Fibroblast of lung (primary cell): ENCODE data around the gene VPS41. TPM values are rescaled to one million over a fixed set of nuclear protein-coding genes. Genes with fewer than 3 reads are reported as not detected.

Experiments
- DNase-seq, 2 donors: peaks; one replicate each; pipeline versions ENCODE4 v3.0.0 to v3.0.0-alpha.2; 2010; ENCODE audit warnings: low read depth in 2 of 2
- H2AFZ ChIP-seq: 2 replicates; pipeline ENCODE4 v1.5.1; 2012; ENCODE audit warnings: low read length, control low read depth, inconsistent platforms
- H3K27ac ChIP-seq: 2 replicates; pipeline ENCODE4 v1.5.1; 2011; ENCODE audit warnings: low read length, control low read depth; ENCODE audit not compliant: insufficient read depth
- H3K27me3 ChIP-seq: 2 replicates; pipeline ENCODE4 v1.5.1; 2011; ENCODE audit warnings: mild to moderate bottlenecking, low read length; ENCODE audit not compliant: control insufficient read depth, insufficient read depth
- H3K36me3 ChIP-seq: 2 replicates; pipeline ENCODE4 v1.5.1; 2011; ENCODE audit warnings: low read length; ENCODE audit not compliant: control insufficient read depth, insufficient read depth
- H3K4me1 ChIP-seq: 2 replicates; pipeline ENCODE4 v1.5.1; 2011; ENCODE audit warnings: low read length; ENCODE audit not compliant: control insufficient read depth, insufficient read depth; ENCODE audit errors: extremely low read depth
- H3K4me2 ChIP-seq: 2 replicates; pipeline ENCODE4 v1.5.1; 2011; ENCODE audit warnings: low read length, control low read depth; ENCODE audit not compliant: insufficient read depth; ENCODE audit errors: extremely low read depth
- H3K4me3 ChIP-seq, 4 experiments: fragments of 200-600 bp in 1 of 4; sonication (generic) in 1 of 4; replicated peaks in 1 of 4; 2 replicates each; pipeline ENCODE4 v1.5.1; 2011 to 2016; ENCODE audit warnings: low read length in 4 of 4, low read depth in 3 of 4, mild to moderate bottlenecking in 3 of 4, control low read depth in 2 of 4, inconsistent platforms in 1 of 4, mixed read lengths in 1 of 4; ENCODE audit not compliant: insufficient read depth in 1 of 4; ENCODE audit errors: control extremely low read depth in 1 of 4
- H3K79me2 ChIP-seq: 2 replicates; pipeline ENCODE4 v1.5.1; 2012; ENCODE audit warnings: mild to moderate bottlenecking, low read length, inconsistent platforms; ENCODE audit not compliant: control insufficient read depth, insufficient read depth
- H3K9ac ChIP-seq: 2 replicates; pipeline ENCODE4 v1.5.1; 2011; ENCODE audit warnings: mild to moderate bottlenecking, low read length, control low read depth; ENCODE audit not compliant: insufficient read depth
- H3K9me3 ChIP-seq: 2 replicates; pipeline ENCODE4 v1.5.1; 2012; ENCODE audit warnings: low read depth, low read length; ENCODE audit not compliant: control insufficient read depth, insufficient read depth
- H4K20me1 ChIP-seq: 2 replicates; pipeline ENCODE4 v1.5.1; 2011; ENCODE audit warnings: low read length; ENCODE audit not compliant: control insufficient read depth, insufficient read depth; ENCODE audit errors: extremely low read depth
- EZH2 ChIP-seq: IDR thresholded peaks from 2 replicates; pipeline ENCODE4 v1.5.1; 2012; ENCODE audit warnings: low read length, control low read depth, mild to moderate bottlenecking; ENCODE audit errors: missing control alignments
- polyA plus RNA-seq, 2 donors: library from polyadenylated mRNA; depleted of rRNA in 1 of 2; stranded (reverse) in 1 of 2; unstranded in 1 of 2; fragments of >200 nt; gene quantifications; 2 replicates each; pipeline ENCODE4 v1.2.1, GENCODE V29; 2011 to 2012; ENCODE audit warnings: missing spikeins in 1 of 2
- total RNA-seq: library from RNA; depleted of rRNA; stranded (reverse); fragments of >200 nt; gene quantifications from 2 replicates; pipeline ENCODE4 v1.2.1, GENCODE V29; 2014
- TF ChIP-seq, protein P1 (sequence below), 2 donors: IDR thresholded peaks in 1 of 2; conservative IDR thresholded peaks in 1 of 2; 1 replicate in 1 of 2; 2 replicates in 1 of 2; pipeline ENCODE4 v1.5.1; 2011 to 2012; ENCODE audit warnings: low read length in 2 of 2, control low read depth in 1 of 2, inconsistent platforms in 1 of 2, low read depth in 1 of 2, mild to moderate bottlenecking in 1 of 2

Gene VPS41
- total and polyA plus RNA-seq, 2 donors (not counting 1 experiment from before 2014, with no cell fraction given) = 55.5 to 66.7 TPM

- no peak overlapping the region for H3K4me2 ChIP-seq
- no peak overlapping the region for H3K4me3 ChIP-seq
- no peaks in the 10 kb centered on the region for H3K36me3 ChIP-seq
- no peak for DNase-seq
- H3K4me1 ChIP-seq = no peaks in the 10 kb centered on the region
- no peaks in the 10 kb centered on the region for H3K79me2 ChIP-seq
- H3K9ac ChIP-seq = no peak overlapping the region
- no peaks in the 10 kb centered on the region for H4K20me1 ChIP-seq
- TF ChIP-seq, protein P1, sequence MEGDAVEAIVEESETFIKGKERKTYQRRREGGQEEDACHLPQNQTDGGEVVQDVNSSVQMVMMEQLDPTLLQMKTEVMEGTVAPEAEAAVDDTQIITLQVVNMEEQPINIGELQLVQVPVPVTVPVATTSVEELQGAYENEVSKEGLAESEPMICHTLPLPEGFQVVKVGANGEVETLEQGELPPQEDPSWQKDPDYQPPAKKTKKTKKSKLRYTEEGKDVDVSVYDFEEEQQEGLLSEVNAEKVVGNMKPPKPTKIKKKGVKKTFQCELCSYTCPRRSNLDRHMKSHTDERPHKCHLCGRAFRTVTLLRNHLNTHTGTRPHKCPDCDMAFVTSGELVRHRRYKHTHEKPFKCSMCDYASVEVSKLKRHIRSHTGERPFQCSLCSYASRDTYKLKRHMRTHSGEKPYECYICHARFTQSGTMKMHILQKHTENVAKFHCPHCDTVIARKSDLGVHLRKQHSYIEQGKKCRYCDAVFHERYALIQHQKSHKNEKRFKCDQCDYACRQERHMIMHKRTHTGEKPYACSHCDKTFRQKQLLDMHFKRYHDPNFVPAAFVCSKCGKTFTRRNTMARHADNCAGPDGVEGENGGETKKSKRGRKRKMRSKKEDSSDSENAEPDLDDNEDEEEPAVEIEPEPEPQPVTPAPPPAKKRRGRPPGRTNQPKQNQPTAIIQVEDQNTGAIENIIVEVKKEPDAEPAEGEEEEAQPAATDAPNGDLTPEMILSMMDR (conservative IDR thresholded peaks at IDR 0.05 in 1 of 2, IDR thresholded peaks at IDR 0.05 in 1 of 2; ENCODE audit: low read depth in 1 of 2, low read length in 2 of 2) = no peak
- TF ChIP-seq EZH2 = no peak
- H3K27me3 ChIP-seq = no peaks in the 10 kb centered on the region
- no peak overlapping the region for H3K27ac ChIP-seq
- no peaks in the 10 kb centered on the region for H3K9me3 ChIP-seq
- H2AFZ ChIP-seq = no peak overlapping the region
These were observed 19.5 kb upstream of the VPS41 start for GRCh38 chr7:38928506-38928905.

- TF ChIP-seq, protein P1 (conservative IDR thresholded peaks at IDR 0.05 in 1 of 2, IDR thresholded peaks at IDR 0.05 in 1 of 2; ENCODE audit: low read depth in 1 of 2, low read length in 2 of 2) = no peak
- no peak for TF ChIP-seq EZH2
- Histone ChIP-seq H3K4me2 (no peak overlapping the region), H3K4me1 (no peaks in the 10 kb centered on the region), H2AFZ (no peak overlapping the region), H3K4me3 (no peak overlapping the region), H3K27ac (no peak overlapping the region), H4K20me1 (no peaks in the 10 kb centered on the region), H3K9me3 (no peaks in the 10 kb centered on the region), H3K36me3 (no peaks in the 10 kb centered on the region), H3K9ac (no peak overlapping the region), H3K27me3 (no peaks in the 10 kb centered on the region), H3K79me2 (no peaks in the 10 kb centered on the region)
- DNase-seq = no peak
These were observed 18.8 kb upstream of the VPS41 start for GRCh38 chr7:38927751-38928150.

GRCh38 chr7:38920731-38921130 lies 11.7 kb upstream of the VPS41 start:
- TF ChIP-seq, protein P1 (conservative IDR thresholded peaks at IDR 0.05 in 1 of 2, IDR thresholded peaks at IDR 0.05 in 1 of 2; ENCODE audit: low read depth in 1 of 2, low read length in 2 of 2) = no peak
- TF ChIP-seq EZH2 = no peak
- Histone ChIP-seq H3K9ac (no peak overlapping the region), H2AFZ (no peak overlapping the region), H3K4me1 (no peaks in the 10 kb centered on the region), H3K27ac (no peak overlapping the region), H4K20me1 (no peaks in the 10 kb centered on the region), H3K4me3 (no peak overlapping the region), H3K79me2 (no peaks in the 10 kb centered on the region), H3K36me3 (no peaks in the 10 kb centered on the region), H3K4me2 (no peak overlapping the region), H3K27me3 (peaks cover 3% of the 10 kb centered on the region), H3K9me3 (no peaks in the 10 kb centered on the region)
- no peak for DNase-seq
